Hematopoietic multipotent progenitor cell treated with erythropoietin and hydrocortisone succinate and interleukin-3 and kit ligand, for 17 days (in vitro differentiated cells): ENCODE results near the gene PDPN.

Experiments used
- DNase-seq: peaks from one replicate; pipeline ENCODE4 v3.0.0-alpha.2; 2015; ENCODE audit warnings: low spot score

PDPN gene

DNA sequence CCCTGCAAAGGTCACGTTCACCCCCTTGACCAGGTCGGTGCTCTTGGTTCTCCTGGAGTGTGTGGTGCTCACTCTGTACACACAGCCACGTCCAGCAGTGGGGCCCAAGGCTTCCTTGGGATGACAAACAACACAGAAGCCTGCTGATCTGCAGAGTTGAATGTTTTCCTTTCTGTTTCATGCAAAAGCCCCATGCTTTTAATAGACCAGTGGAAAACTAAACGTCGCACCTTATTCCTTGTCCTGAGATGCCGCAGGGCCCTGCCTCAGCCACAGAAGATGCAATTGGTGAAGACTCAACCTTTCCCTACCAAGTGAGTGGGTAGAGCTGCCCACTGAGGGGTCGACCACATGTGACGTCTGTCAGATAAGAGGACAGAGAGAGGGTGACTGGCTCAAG is 5.8 kb upstream of the PDPN start:
- DNase-seq = no peak

DNA sequence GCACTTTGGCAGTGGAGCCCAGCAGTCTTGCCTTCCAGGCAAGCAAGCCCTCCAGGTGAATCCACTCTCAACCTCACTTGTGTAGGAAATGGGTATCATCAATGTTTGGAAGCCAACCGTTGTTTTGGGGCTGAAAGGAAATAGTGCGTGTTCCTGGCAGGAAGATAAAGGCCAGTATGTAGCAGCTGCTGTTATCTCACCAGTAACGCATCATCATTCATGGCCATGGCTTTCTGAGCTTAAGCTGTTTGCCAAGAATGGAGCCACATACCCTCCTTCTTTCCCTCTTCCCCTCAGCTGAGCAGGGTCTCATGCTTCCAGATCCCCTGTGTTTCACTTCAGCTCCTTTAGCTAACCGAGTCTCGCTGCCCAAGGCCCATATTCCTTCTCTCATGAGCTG is 2.2 kb upstream of the PDPN start:
- no peak for DNase-seq

DNA sequence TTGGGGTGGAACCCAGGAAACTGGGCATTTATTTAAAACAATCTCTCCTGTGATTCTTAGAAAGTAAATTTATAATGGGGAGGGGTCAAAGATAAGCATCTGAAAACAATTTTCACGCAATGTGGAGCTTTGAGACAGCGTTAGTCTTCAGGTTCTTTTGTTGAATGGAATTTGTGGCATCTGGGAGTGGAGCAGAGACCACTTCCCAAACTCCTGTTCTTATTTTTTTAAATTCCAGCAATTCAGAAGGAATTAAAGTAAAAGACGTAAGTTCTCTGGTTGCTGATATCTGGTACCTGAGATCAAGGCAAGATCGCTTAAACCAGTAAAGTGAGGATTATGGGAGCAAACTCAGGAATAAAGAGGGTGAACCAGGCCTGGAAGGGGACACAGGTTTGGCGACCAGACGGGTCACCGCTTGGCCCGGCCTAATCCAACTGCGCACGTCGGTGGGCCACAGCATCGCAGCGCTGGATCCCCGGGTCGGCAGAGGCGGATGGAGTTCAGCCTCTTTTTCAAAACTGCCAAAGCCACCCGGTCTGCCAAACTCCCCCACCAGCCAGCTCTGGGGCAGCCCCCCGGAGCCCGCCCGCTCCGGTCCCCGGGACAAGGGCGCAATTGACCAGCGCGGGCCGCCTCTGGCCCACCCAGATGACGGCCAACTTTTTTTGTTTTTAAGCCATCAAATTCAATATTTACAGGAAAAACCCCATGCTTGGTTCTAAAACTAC is 754 bp upstream of the PDPN start:
- no peak for DNase-seq

DNA sequence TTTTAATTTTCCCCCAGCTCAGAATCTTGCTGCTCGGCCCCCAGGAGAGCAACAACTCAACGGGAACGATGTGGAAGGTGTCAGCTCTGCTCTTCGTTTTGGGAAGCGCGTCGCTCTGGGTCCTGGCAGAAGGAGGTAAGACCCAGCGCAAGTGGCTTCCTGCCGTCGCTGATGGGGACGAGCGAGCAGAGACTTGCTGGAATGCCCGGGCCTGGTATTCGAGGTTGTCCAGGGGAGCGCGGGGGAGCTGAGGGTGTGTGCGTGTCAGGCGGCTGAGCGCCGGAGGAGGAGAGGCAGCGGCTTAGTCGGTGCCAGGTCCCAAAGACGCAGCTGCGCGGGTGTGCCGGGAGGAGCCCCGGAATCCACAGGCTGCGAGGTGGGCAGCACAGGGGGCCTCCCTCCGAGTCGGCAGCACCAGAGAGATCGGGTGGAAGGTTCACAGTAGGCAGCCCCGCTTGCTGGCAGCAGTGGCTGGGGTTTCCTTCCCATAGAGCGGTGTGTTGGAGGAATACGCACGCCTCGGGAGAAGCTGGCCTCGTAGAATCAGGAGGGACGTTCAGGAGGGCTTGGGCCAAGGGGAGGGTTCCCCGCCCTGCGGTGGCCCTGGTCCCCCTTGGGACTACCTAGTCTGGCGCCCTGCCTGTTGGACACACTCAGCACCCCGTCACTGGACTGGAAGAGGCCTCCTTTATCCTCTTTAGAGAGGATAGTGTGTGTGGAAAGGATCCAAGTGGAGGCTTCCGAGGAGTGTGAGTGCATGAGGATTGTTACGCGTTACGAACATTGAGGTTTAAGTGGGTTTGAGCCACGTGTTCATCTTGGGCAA is 547 bp downstream of the PDPN start:
- no peak for DNase-seq

DNA sequence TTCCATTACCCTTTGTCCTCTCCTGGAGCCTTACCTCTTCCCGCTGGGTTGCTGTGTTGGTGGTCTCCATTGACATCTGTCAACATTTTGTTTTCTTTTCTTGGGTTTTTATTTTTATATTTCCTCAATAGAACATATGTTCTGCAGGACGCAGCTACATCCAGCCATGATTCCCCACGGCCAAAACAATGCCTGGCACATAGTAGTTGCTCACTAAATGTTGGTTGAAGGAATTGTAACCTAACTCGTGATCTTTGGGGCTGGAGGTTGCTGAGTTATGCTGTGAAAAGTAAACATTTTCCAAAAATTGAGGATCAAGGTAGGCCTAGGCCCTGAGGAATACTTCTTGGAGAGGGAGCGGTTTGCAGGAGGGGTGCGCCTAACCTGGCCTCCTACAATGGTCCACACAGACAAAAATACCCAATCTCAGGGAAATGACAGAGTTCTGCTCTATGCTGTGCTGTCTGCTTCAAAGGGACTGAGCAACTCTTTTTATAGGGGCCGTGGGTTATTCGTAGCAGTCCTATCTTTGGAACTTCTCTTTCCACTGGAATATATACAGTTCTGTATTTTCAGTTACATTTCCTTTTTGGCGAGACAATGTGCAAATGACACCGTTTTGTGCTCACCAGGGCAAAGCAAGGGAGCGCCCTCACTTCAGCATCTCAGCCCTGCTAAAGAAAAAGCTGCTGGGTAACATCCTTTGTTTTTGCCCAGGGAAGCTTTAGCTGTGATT is 1.4 kb downstream of the PDPN start:
- no peak for DNase-seq

DNA sequence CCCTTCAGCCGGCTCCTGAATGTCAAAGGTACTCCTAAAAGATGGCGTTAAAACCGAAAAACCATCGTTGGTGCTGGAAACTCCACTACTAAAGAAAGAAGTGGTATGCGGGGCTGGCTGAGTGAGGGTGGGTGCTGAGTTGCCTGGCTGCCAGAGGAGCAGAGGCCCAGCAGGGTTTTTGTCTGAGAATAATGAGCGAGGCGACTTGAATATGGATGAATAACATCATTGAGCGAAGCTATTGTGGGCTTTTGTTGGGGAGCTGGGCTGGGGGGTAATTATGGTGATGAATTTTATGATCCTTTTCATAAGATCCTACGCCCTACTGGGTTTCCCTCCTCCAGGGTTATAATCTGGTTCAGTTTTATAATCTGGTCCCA is 2.0 kb downstream of the PDPN start:
- no peak for DNase-seq

DNA sequence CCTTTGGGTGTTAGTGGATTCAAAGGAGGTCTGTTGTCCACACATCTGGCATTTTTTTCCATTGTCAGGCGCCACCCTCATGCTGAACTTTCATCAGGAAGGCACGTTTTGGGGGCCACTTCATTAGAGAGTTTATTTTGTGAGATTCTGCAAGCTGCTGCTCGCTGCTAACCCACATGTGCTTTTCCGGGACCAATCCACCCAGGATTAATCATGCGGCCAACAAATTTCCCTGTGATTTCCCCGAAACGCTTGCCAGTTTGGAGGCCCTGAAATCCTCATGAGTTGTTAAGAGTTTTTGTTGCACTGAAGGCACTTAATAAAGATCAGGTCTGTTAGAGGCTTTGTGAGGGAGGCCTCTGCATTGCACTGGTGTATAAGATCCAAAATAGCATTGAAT is 2.4 kb downstream of the PDPN start:
- DNase-seq = no peak

DNA sequence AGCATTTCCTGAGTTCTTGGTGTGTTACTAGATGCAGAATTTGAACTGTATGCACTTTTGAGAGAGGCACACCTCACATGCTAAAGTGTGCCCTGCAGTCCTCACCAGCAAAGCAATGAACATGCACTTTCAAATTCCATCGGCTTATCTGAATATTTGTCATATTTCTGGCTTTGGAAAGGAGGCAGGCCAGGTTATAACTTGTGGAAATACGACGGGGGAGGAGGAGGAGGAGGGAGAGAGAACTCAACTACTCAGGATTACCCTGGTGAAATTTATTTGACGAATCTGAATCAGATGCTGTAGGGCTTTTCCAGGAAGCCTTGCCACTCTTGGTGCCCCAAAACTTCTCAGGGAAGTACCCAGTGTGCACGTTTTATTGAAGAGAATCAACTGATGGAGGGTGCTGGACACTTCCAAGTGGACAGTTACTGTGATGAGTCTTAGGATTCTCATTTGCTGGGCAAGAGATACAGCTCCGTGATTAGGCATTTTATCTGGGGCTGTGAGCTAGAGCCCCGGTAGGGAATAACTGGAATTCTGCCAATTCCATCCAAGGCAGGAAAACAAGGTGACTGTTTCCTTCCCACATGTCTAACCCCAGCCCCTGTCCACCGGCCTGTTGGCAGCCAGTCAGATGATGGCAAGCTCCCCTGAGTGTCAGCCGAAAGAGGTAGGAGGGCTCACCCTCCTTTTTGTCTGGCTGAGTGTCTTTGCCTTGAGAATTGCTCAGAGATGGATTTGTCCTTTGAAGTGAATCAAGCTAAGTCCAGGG is 3.8 kb downstream of the PDPN start:
- DNase-seq = no peak

DNA sequence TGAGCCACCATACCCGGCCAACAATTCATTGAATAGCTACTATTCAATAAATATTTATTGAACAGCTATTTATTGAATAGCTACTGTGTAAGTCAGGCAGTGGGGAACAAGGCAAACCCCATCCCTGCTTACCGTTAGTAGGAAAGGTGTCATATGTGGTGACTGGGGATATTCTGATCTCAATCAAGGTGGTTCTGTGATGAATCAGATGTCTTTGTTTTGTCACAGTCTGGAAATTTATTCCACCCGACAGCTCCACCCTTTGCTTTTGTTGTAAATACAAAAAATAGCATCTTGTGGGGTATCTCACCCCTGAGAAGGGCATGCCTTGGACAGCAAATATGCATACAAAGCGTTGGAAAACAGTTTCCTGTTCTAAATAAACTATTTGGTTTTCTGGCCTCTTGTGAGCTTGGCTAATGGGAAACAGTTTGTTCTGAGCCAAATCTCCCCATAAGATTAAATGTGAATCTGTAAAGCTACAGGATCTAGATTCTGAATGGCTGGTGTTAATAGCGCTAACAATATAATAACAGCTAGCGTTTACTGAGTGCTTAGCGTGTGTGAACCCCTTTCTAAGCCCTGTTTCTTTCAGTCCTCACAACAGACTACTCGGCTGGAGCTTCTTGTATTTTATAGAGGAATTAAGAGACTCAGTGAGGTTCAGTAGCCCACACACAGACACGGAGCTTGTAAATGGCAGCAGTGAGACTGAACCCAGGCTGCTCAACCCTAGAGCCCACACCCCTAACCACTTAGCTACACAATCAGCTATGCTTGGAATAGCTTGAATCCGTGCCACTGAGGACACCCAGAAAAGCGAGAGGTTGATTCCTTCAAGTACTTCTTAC is 5.5 kb downstream of the PDPN start:
- DNase-seq = no peak

DNA sequence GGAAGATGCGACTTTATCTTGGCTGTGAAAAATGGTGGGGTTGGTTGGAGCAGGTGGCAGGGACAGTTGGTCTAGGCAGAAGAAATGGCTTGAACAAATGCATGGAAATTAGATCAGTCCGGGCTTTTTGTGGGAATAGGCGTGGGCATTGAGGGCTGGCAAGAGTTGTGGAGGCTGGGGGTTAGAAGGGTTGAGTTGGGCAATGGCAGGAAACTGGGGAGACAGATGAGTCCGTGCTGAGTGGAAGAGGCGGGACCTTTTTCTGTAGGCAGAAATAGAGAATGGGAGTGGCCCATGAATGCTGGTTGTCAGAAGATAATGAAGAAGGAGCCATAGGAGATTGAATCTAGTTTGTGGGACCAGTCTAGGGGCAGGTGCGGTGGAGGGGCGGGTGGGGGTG is 6.9 kb downstream of the PDPN start:
- DNase-seq = no peak

DNA sequence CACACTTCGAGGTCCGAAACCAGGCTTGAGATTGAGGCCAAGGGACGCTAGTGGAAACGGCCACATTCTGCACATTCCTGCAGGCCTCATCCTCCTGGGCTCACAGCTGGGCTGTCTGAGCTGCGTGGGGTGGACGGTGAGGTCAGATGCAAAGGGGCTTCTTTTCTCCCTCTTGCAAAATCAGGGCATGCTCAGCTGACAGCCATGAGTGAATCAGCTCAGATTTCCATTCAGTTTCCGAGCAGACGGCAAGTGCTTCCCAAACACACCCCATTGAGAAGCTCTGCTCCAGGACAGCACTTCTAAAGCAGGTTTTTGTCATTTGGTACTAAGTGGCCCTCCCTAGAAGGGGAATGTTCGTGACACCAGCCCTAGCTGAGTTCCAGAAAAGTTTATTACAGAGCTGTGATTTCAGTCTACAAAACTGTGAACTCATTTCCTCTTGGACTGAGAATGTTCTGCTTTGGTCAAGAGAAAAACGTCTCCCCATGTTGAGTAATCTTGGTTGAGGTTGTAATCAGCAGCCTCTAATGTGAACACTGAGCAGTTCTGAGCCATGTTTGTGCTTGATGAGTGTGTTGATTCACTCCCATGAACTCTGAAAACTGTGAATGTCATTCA is 10.0 kb downstream of the PDPN start:
- no peak for DNase-seq

DNA sequence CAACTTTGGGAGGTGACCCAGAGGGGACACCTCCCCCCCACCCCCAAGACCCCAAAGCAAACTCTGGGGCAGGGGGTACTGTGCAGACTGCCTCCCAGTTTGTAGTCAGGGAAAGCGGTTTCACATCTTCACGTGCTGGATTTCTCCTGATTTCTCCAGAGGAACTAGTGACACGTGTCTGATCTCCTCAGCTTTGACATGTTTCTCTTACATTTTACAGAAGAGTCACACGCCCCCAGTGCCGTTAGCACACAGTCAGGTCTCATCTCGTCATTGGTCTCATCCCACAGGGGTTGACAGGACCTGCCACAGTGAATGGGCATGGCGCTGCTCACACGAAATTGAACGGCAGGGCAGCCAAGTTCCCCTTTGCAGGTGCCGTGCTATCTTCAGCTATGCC is 11.8 kb downstream of the PDPN start:
- DNase-seq = no peak

DNA sequence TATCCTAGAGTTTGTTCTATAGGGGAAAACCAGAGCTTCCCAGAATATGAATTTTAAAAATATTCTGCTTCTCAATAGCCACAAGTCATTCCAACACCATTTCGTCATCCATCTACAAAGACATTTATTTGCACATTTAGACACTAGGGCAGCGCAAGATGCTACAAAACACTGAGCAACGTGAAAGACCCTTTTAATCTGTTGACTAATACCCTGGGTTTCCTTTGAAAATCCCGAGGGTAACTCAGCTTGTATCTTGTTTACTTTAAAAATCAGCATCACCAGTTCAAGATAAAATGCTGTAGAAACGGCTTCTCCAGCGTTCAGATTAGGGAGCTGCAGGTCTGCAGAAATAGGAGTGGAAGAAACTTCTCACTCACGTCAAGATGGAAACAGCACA is 13.5 kb downstream of the PDPN start:
- no peak for DNase-seq

DNA sequence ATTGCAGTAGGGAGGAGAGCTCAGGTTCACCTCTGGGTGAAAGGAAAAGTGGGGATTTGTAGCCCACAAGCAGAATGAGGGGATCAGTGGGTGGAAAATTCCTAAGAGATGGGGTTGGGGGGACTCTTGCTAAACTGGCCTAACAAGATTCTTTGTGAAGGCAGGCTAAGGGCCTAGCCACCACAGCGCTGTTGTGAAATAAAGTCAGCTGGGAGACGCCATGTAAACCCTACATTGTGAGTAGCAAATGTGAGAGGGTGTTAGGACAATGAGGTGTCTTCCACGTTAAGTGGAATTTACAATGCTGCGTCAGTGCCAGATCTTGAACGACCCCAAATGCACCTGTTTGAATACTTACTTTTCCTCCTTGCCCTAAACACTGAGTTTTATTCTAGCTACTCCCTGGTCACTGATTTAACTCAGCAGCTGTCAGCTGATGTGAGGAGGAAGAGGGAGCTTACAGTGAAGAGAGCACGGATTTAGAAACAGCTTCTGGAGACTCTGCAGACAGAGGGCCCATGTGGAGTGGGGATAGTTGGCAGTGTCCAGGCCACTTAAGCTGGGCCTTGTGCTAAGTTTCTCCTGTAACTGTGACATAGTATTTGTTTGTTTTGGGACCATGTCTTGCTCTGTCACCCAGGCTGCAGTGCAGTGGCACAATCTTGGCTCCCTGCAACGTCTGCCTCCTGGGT is 17.3 kb downstream of the PDPN start:
- no peak for DNase-seq

DNA sequence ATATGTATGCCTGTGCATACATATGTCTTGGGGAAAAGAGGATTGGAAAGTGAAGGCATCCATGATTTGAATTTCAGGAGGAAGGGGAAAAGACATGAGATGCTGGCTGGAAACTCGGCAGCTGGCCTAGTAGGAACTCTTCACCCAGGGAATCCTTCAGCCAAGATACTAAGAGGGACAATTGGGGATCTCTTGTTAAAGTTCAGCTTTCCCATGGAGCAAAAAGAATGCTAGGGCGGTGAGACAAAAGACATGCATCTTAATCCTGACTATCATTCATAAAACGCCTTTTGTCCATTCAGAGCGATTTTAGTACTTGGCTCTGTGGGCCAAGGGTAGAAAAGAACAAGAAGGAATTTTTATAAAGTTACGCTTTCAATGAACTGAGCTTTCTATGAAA is 20.5 kb downstream of the PDPN start:
- DNase-seq = no peak

DNA sequence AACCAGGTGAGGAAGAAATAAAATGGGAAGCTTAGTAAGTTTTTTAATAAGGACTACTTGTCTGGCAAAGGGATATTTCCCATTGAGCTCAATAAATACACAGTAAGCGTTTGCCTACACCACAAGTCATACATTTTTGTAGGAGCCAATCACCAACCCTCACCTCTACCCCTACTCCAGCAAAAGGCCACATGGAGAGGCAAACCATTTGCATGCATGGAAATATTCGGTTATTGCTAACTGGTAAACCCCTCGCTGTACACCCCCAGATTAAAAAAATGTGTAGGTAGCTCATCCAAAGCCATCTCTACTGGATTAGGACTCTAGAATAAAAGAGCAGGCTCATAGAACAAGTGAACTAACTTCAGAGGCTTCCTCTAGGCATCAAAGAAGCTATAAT is 21.1 kb downstream of the PDPN start:
- DNase-seq = no peak

DNA sequence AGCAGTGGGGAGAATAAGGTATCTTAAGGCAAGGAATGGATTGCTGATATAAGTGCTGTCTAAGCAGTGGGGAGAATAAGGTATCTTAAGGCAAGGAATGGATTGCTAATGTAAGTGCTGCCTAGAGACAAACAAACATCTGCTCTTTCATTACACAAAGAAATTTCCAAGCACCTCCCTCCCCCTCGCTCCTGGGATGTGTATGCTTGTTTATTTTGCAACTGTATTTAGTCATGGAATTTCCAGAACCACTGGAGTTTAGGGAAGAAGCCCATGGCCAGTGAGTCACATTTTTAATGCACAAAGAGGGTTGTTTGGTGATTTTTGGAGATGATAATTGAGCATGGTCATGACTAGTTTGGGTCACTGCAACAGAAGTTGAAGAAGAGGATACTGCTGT is 21.5 kb downstream of the PDPN start:
- DNase-seq = no peak

DNA sequence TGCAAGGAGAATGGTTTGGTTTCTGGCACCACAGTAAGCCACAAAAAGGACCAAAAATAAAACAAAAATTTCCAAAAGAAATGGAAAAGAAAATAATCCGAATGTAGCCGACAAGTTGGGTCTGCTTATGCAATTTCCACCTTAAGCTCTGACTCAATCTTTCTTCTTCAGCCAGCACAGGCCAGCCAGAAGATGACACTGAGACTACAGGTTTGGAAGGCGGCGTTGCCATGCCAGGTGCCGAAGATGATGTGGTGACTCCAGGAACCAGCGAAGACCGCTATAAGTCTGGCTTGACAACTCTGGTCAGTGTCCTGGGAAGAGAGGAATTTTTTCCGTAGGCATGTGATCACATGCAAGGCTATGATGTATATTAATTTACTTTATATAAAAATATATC is 23.4 kb downstream of the PDPN start:
- DNase-seq = no peak

DNA sequence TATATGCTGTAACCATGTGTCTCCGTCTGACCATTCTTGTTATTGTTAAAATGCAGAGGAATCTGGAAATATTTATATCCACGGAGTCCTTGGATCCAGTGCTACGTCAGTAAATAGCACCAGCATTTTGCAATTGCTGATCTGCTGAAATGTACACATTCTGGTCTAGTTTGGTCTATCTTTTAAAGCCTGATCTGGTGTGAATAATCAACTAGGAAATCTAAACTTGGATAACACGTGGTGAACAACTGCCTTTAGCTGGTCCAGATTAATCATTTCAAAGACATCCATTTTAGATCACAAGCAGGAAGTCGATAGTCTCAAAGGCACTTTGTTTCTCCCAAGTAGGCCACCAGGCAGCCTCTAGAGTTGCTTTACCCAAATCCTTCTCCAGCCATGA is 32.6 kb downstream of the PDPN start:
- no peak for DNase-seq

DNA sequence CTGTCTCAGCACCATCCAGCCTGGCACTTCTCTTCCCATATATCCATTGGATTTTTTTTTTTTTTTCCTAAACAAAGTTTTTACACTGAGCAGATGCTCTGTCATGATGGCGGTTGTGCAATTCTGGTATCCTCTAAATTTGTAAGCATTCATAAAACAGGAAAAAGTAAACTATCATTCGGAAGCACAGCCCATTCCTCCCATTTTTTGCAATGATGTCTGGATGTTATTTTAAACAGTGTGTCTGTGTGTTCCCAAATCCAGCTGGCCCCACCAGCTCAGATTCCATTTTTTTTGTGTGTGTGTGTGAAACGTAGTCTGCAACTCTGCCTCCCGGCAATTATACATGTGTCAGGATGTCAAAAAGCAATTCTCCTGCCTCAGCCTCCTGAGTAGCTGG is 33.5 kb downstream of the PDPN start:
- no peak for DNase-seq
